ENCODE measurements around the gene ASPSCR1. TPM values are rescaled to one million over a fixed set of nuclear protein-coding genes. Genes with fewer than 3 reads are reported as not detected.

Gene ASPSCR1
- total and polyA plus RNA-seq, 9 of the 15 experiments (the other 6 are each of a cell fraction or from before 2014, with no cell fraction given), result 0.90 to 36.9 (median 11.6) TPM

DNA sequence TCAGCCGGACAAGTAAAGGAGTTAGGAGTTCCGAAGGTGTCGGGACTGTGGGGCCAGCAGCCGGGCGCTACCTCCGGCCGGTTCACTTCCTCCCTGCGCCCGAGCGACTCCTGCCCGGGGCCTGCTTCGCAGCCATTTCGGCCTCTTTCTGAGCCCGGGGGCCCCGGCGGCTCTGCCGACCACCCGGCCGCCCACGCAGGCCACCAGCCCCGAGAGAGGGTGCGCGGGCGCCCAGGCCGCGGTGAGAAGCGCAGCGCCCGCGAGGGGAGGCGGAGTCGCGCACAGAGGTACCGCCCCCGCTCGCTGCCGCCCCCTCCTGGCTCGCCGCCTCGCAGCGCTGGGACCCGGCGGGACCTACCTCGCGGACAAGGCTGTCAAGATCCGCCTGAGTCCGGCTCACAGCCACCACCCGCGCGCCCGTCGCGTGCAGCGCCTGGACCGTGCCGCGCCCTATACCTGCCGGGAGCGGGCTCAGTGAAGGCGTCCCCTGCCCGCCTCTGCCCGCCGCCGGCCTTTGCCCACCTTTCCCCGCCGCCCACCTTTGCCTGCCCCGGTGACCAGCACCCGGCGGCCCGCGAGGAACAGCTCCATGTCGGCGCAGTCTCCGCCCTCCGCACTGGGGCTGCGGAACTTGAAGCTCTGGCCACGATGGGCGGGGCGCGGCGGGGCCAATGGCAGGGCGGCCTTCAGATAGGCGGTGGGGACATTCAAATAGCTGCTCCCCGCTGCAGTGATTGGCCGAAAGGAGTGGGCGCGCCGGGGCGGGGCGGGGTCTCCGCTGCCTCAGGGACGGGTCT lies 59.9 kb downstream of the ASPSCR1 start, which contains the start of gene DCXR (continued):
- TF ChIP-seq RREB1 (CRISPR knock-in tag; IDR thresholded peaks at IDR 0.05) (no peak), ZNF780A (CRISPR knock-in tag; IDR thresholded peaks at IDR 0.05) (no peak), POU5F1 (IDR thresholded peaks at IDR 0.05; ENCODE audit: borderline replicate concordance, low read depth, low read length, partially characterized antibody) (no peak), HNRNPLL (IDR thresholded peaks at IDR 0.05; ENCODE audit: low read depth, low read length, poor library complexity, severe bottlenecking) (peak; percentile 84), ELK1 (CRISPR knock-in tag; IDR thresholded peaks at IDR 0.05) (no peak), CAMTA2 (CRISPR knock-in tag; conservative IDR thresholded peaks at IDR 0.05) (no peak), DPF2 (IDR thresholded peaks at IDR 0.05) (no peak), PYGO2 (tag; IDR thresholded peaks at IDR 0.05) (no peak), THRA (IDR thresholded peaks at IDR 0.05) (no peak), ZNF444 (CRISPR knock-in tag; IDR thresholded peaks at IDR 0.05) (no peak), HEY1 (CRISPR knock-in tag; IDR thresholded peaks at IDR 0.05; ENCODE audit: borderline replicate concordance) (no peak), TBP (optimal IDR thresholded peaks at IDR 0.05; ENCODE audit: low read depth, low read length) (peak; percentile 91), EP300 (IDR thresholded peaks at IDR 0.05; ENCODE audit: low read length) (no peak), ZNF584 (CRISPR knock-in tag; IDR thresholded peaks at IDR 0.05; ENCODE audit: low read depth) (no peak), ZFPM2 (CRISPR knock-in tag; IDR thresholded peaks at IDR 0.05) (no peak), PPARD (CRISPR knock-in tag; IDR thresholded peaks at IDR 0.05) (no peak), ZBTB8A (IDR thresholded peaks at IDR 0.05; ENCODE audit: partially characterized antibody) (no peak), MCM5 (IDR thresholded peaks at IDR 0.05; ENCODE audit: low read depth) (no peak)
- TF ChIP-seq, protein P1, sequence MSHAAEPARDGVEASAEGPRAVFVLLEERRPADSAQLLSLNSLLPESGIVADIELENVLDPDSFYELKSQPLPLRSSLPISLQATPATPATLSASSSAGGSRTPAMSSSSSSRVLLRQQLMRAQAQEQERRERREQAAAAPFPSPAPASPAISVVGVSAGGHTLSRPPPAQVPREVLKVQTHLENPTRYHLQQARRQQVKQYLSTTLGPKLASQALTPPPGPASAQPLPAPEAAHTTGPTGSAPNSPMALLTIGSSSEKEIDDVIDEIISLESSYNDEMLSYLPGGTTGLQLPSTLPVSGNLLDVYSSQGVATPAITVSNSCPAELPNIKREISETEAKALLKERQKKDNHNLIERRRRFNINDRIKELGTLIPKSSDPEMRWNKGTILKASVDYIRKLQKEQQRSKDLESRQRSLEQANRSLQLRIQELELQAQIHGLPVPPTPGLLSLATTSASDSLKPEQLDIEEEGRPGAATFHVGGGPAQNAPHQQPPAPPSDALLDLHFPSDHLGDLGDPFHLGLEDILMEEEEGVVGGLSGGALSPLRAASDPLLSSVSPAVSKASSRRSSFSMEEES (CRISPR knock-in tag; IDR thresholded peaks at IDR 0.05), result no peak

All from K562 (cell line).